IMR-90 (cell line): ENCODE measurements around the gene NPAS3. TPM values are rescaled to one million over a fixed set of nuclear protein-coding genes. Genes with fewer than 3 reads are reported as not detected.

ENCODE experiments used
- ATAC-seq: fragments of 200-7000 bp; cut with Tn5 transposase; 2 replicates; pipeline ENCODE4 v1.9.1; 2020; ENCODE audit warnings: low read depth, mild to moderate bottlenecking, moderate library complexity
- BruUV-seq: library from RNA; stranded (reverse); fragments of 400-500 nt; replicated peaks from 2 replicates; lab custom pipeline; 2021; lab: Mats Ljungman, UMichigan
- CTCF ChIA-PET: fragments of 300-600 bp; formaldehyde crosslinking; extraction: SDS; loops from one replicate; lab custom pipeline; 2021; ENCODE audit warnings: antibody characterized with exemption; lab: Yijun Ruan, JAX
- POLR2A ChIA-PET: fragments of 300-600 bp; sonication (Branson Sonifier 250); formaldehyde crosslinking; loops from one replicate; lab custom pipeline; 2022; ENCODE audit warnings: antibody characterized with exemption; ENCODE audit not compliant: unreplicated experiment; lab: Charles Lee
- DNase-seq: peaks from one replicate; pipeline ENCODE4 v3.0.0; 2013
- H2AFZ ChIP-seq: replicated peaks from 2 replicates; pipeline ENCODE3; 2013; ENCODE audit warnings: low read length, mild to moderate bottlenecking; ENCODE audit not compliant: poor library complexity
- H2AK5ac ChIP-seq: 2 replicates; pipeline ENCODE4 v1.6.1; 2013; ENCODE audit warnings: low read depth, low read length, inconsistent platforms
- H2AK9ac ChIP-seq: replicated peaks from 2 replicates; pipeline ENCODE3; 2013; ENCODE audit warnings: mild to moderate bottlenecking, low read depth, low read length, moderate library complexity; ENCODE audit not compliant: poor library complexity
- H2BK120ac ChIP-seq: 2 replicates; pipeline ENCODE4 v1.6.1; 2013; ENCODE audit warnings: low read depth, low read length, inconsistent platforms
- H2BK15ac ChIP-seq: 3 replicates; pipeline ENCODE4 v1.6.1; 2013; ENCODE audit warnings: low read depth, low read length, inconsistent platforms
- H2BK20ac ChIP-seq: 2 replicates; pipeline ENCODE4 v1.6.1; 2013; ENCODE audit warnings: low read depth, mild to moderate bottlenecking, inconsistent platforms, low read length, moderate library complexity
- H2BK5ac ChIP-seq: 2 replicates; pipeline ENCODE4 v1.6.1; 2013; ENCODE audit warnings: mild to moderate bottlenecking, low read depth, low read length, inconsistent platforms; ENCODE audit not compliant: poor library complexity, severe bottlenecking
- H3K14ac ChIP-seq: replicated peaks from 2 replicates; pipeline ENCODE4 v1.6.1; 2013; ENCODE audit warnings: low read depth, low read length, inconsistent platforms
- H3K18ac ChIP-seq: 2 replicates; pipeline ENCODE4 v1.6.1; 2013; ENCODE audit warnings: low read depth, low read length, control low read depth
- H3K23ac ChIP-seq: 2 replicates; pipeline ENCODE4 v1.6.1; 2013; ENCODE audit warnings: low read depth, low read length, inconsistent platforms
- H3K27ac ChIP-seq: 2 replicates; pipeline ENCODE4 v1.5.1; 2013; ENCODE audit warnings: mild to moderate bottlenecking, control low read depth, low read length; ENCODE audit not compliant: insufficient read depth
- H3K27me3 ChIP-seq: 2 replicates; pipeline ENCODE4 v1.6.1; 2013; ENCODE audit warnings: low read length; ENCODE audit not compliant: control insufficient read depth, insufficient read depth
- H3K36me3 ChIP-seq: 2 replicates; pipeline ENCODE4 v1.6.1; 2013; ENCODE audit warnings: low read length, mixed read lengths; ENCODE audit not compliant: control insufficient read depth, insufficient read depth
- H3K4ac ChIP-seq: 2 replicates; pipeline ENCODE4 v1.6.1; 2013; ENCODE audit warnings: low read depth, low read length, inconsistent platforms
- H3K4me1 ChIP-seq: 2 replicates; pipeline ENCODE4 v1.6.1; 2013; ENCODE audit warnings: low read length, mixed read lengths; ENCODE audit not compliant: control insufficient read depth, insufficient read depth
- H3K4me2 ChIP-seq: 2 replicates; pipeline ENCODE4 v1.6.1; 2013; ENCODE audit warnings: low read depth, mild to moderate bottlenecking, control low read depth, low read length, moderate library complexity
- H3K4me3 ChIP-seq: 2 replicates; pipeline ENCODE4 v1.5.1; 2013; ENCODE audit warnings: low read depth, mild to moderate bottlenecking, control low read depth, low read length, moderate library complexity; ENCODE audit not compliant: insufficient read depth
- H3K56ac ChIP-seq: 2 replicates; pipeline ENCODE4 v1.6.1; 2013; ENCODE audit warnings: low read length, inconsistent platforms; ENCODE audit not compliant: insufficient read depth; ENCODE audit errors: extremely low read depth
- H3K79me1 ChIP-seq, 2 experiments: 2 replicates each; pipeline ENCODE4 v1.6.1; 2013; ENCODE audit warnings: low read length in 2 of 2, inconsistent platforms in 1 of 2, low read depth in 1 of 2
- H3K9ac ChIP-seq: 2 replicates; pipeline ENCODE4 v1.6.1; 2013; ENCODE audit warnings: low read depth, low read length, control low read depth
- H3K9me1 ChIP-seq: 2 replicates; pipeline ENCODE4 v1.6.1; 2013; ENCODE audit warnings: low read length, inconsistent platforms; ENCODE audit not compliant: insufficient read depth
- H3K9me3 ChIP-seq: 2 replicates; pipeline ENCODE4 v1.6.1; 2013; ENCODE audit warnings: low read length; ENCODE audit not compliant: control insufficient read depth, insufficient read depth
- H4K20me1 ChIP-seq: 2 replicates; pipeline ENCODE4 v1.6.1; 2013; ENCODE audit warnings: low read length, inconsistent platforms; ENCODE audit not compliant: insufficient read depth
- H4K5ac ChIP-seq: 2 replicates; pipeline ENCODE4 v1.6.1; 2013; ENCODE audit warnings: mild to moderate bottlenecking, low read depth, low read length, control low read depth
- H4K8ac ChIP-seq, 2 experiments: 2 replicates each; pipeline ENCODE4 v1.6.1; 2013; ENCODE audit warnings: low read depth in 2 of 2, low read length in 2 of 2, control low read depth in 1 of 2, inconsistent platforms in 1 of 2
- H4K91ac ChIP-seq: 2 replicates; pipeline ENCODE4 v1.6.1; 2013; ENCODE audit warnings: low read depth, low read length, inconsistent platforms; ENCODE audit not compliant: insufficient read depth
- BHLHE40 ChIP-seq: fragments of 150-350 bp; IDR thresholded peaks from 2 replicates; pipeline ENCODE4 v1.6.1; 2016; ENCODE audit warnings: mild to moderate bottlenecking, low read depth, low read length
- CEBPB ChIP-seq: IDR thresholded peaks from 2 replicates; pipeline ENCODE4 v1.6.1; 2012; ENCODE audit warnings: low read depth, low read length, improper control_type of control experiment
- CTCF ChIP-seq: conservative IDR thresholded peaks from 2 replicates; pipeline ENCODE4 v1.5.1; 2012; ENCODE audit warnings: mild to moderate bottlenecking, low read depth, low read length, improper control_type of control experiment
- ELK1 ChIP-seq: fragments of 150-350 bp; IDR thresholded peaks from 2 replicates; pipeline ENCODE4 v1.6.1; 2016; ENCODE audit warnings: low read depth, mild to moderate bottlenecking, low read length, moderate library complexity, borderline replicate concordance
- FOS ChIP-seq: fragments of 150-350 bp; IDR thresholded peaks from 2 replicates; pipeline ENCODE4 v1.6.1; 2016; ENCODE audit warnings: low read depth, low read length
- MAFK ChIP-seq: IDR thresholded peaks from 2 replicates; pipeline ENCODE4 v1.6.1; 2012; ENCODE audit warnings: low read depth, low read length, improper control_type of control experiment
- MAZ ChIP-seq: IDR thresholded peaks from 2 replicates; pipeline ENCODE4 v1.6.1; 2012; ENCODE audit warnings: low read depth, mild to moderate bottlenecking, low read length, improper control_type of control experiment, moderate library complexity, borderline replicate concordance
- MXI1 ChIP-seq: IDR thresholded peaks from 2 replicates; pipeline ENCODE4 v1.6.1; 2012; ENCODE audit warnings: low read depth, mild to moderate bottlenecking, low read length, moderate library complexity, borderline replicate concordance
- POLR2A ChIP-seq: IDR thresholded peaks from 2 replicates; pipeline ENCODE4 v1.6.1; 2012; ENCODE audit warnings: mild to moderate bottlenecking, low read depth, low read length
- SMC3 ChIP-seq: fragments of 150-350 bp; IDR thresholded peaks from 2 replicates; pipeline ENCODE4 v1.6.1; 2016; ENCODE audit warnings: low read depth, mild to moderate bottlenecking, antibody characterized with exemption, low read length, moderate library complexity
- WGBS, 2 experiments: methylation state at CpG; one replicate each; pipeline versions ENCODE4 v1.1.5 to v1.1.7; 2013; ENCODE audit warnings: missing lambda C conversion rate in 2 of 2; ENCODE audit not compliant: insufficient read length in 1 of 2; ENCODE audit errors: extremely low coverage in 2 of 2; 5-methylcytosine and 5-hydroxymethylcytosine counted together
- dilution Hi-C: fragments of 300-500 bp; cut with HindIII; formaldehyde crosslinking; loops from one replicate; pipeline ENCODE4 v1.14.3; 2018; ENCODE audit warnings: low sequenced_read_pairs; ENCODE audit not compliant: unreplicated experiment
- in situ Hi-C: fragments of 300-500 bp; cut with MboI; formaldehyde crosslinking; loops from 3 replicates; pipeline ENCODE4 v1.14.3; 2019; ENCODE audit warnings: low sequenced_read_pairs, inconsistent platforms, mixed read lengths
- intact Hi-C: fragments of 100-400 bp; cut with micrococcal nuclease; formaldehyde crosslinking; loops from 2 replicates; pipeline ENCODE4 v1.10.0; 2022
- polyA plus RNA-seq, 3 experiments: library from polyadenylated mRNA; depleted of rRNA; stranded (reverse); fragments of >200 nt; gene quantifications; 2 replicates each; pipeline ENCODE4 v1.2.3, GENCODE V29; 2012; ENCODE audit warnings: low replicate concordance in 1 of 3
- total RNA-seq: library from RNA; depleted of rRNA; stranded (reverse); fragments of >200 nt; gene quantifications from 2 replicates; pipeline ENCODE4 v1.2.3, GENCODE V29; 2012

Gene NPAS3
- total and polyA plus RNA-seq, 2 of the 4 experiments (the other 2 are of a cell fraction), result not detected

DNA sequence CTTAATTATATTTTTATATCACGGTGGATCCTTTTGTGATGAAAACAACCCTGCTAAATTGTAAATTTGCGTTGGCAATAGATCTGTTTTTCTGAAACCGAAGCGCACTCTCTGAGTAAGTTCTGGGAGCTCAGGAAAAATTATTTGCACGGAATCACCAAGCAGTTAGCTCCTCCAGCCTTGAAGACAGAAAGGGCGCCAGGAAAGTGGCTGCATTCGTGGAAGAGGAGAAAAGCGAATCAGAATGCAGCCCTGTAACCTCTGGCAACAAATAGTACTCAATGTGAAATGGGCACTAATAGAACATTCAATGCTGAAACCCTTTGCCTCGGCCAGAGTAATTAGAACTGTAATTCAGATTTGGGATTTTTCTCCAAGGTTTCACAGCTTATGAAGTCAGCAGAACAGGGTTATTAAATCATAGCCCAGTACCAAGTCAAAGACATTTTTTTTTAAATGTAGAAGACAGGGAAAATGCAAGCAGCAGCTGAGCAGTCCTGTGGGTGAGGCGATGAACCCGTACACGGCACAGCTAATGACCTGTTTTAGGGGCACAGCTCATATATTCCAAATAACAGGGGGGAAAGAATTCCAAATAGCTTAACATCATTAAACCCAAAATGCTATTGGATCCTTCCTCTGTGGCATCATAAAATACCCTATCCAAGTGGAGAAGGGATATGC, 760.8 kb downstream of the NPAS3 start:
- no peak overlapping the region for H3K4ac ChIP-seq
- no peak overlapping the region for H3K27ac ChIP-seq
- no peak overlapping the region for H3K9ac ChIP-seq
- DNase-seq, result no peak
- H3K56ac ChIP-seq, result no peak overlapping the region
- H3K36me3 ChIP-seq, result no peaks in the 10 kb centered on the region
- H3K9me1 ChIP-seq, result no peaks in the 10 kb centered on the region
- H3K4me3 ChIP-seq, result no peak overlapping the region
- no peak overlapping the region for H2BK5ac ChIP-seq
- H4K5ac ChIP-seq, result no peak overlapping the region
- H3K14ac ChIP-seq, result no peak overlapping the region
- ChIA-PET CTCF (no interaction called here), POLR2A (no interaction called here)
- no peak overlapping the region for H2BK15ac ChIP-seq
- BruUV-seq, result no TSS peak
- dilution Hi-C loops, result no loop called here
- no peaks in the 10 kb centered on the region for H3K4me1 ChIP-seq
- H2AK5ac ChIP-seq, result no peak overlapping the region
- H3K79me1 ChIP-seq, result no peaks in the 10 kb centered on the region
- H2AFZ ChIP-seq, result no peak overlapping the region
- 100% methylated on average over 2 of the region's 12 CpGs; no CpG with 5 or more reads in 1 of the 2 experiments for WGBS, 2 experiments
- no peak overlapping the region for H3K4me2 ChIP-seq
- H4K91ac ChIP-seq, result no peak overlapping the region
- in situ Hi-C loops, result no loop called here
- no peaks in the 10 kb centered on the region for H3K9me3 ChIP-seq
- no peak overlapping the region for H2BK120ac ChIP-seq
- TF ChIP-seq MXI1 (no peak), CEBPB (no peak), POLR2A (no peak), MAFK (no peak), ELK1 (no peak), MAZ (no peak), BHLHE40 (no peak), CTCF (no peak), FOS (no peak), SMC3 (no peak)
- H4K8ac ChIP-seq, result no peak overlapping the region
- H3K23ac ChIP-seq, result no peak overlapping the region
- no peak overlapping the region for H3K18ac ChIP-seq
- H4K20me1 ChIP-seq, result no peaks in the 10 kb centered on the region
- ATAC-seq, result no peak
- H2AK9ac ChIP-seq, result no peak overlapping the region
- no peak overlapping the region for H2BK20ac ChIP-seq
- no peaks in the 10 kb centered on the region for H3K27me3 ChIP-seq
- intact Hi-C loops, result no loop called here
